Vagina (tissue), 2 donors: Measurements from ENCODE around the gene NUB1.

ENCODE experiments used
- CTCF ChIP-seq, 3 experiments: fragments of 450-650 bp in 2 of 3; fragments of 200-600 bp in 1 of 3; sonication (generic) in 1 of 3; IDR thresholded peaks; one replicate each; pipeline ENCODE4 v1.5.1; 2017 to 2019; ENCODE audit warnings: antibody characterized with exemption in 3 of 3, mild to moderate bottlenecking in 2 of 3, moderate library complexity in 2 of 3
- POLR2A ChIP-seq, 2 donors: fragments of 450-650 bp; IDR thresholded peaks; one replicate each; pipeline ENCODE4 v1.6.1; 2017; ENCODE audit warnings: antibody characterized with exemption in 2 of 2, mild to moderate bottlenecking in 2 of 2, moderate library complexity in 2 of 2
- POLR2AphosphoS5 ChIP-seq, 2 donors: sonication (generic); formaldehyde crosslinking; IDR thresholded peaks; one replicate each; pipeline ENCODE4 v1.9.0; 2017; ENCODE audit warnings: antibody characterized with exemption in 2 of 2, mild to moderate bottlenecking in 2 of 2, low read depth in 1 of 2; ENCODE audit not compliant: insufficient read depth in 1 of 2

GRCh38 chr7:151304856-151305255, 36.8 kb upstream of the NUB1 start:
- TF ChIP-seq CTCF (IDR thresholded peaks at IDR 0.05) (no peak), POLR2A (IDR thresholded peaks at IDR 0.05) (no peak), POLR2AphosphoS5 (IDR thresholded peaks at IDR 0.05; ENCODE audit: insufficient read depth in 1 of 2, low read depth in 1 of 2) (no peak)
